Activated CD4-positive, alpha-beta memory T cell treated with anti-CD3 and anti-CD28 coated beads, Interleukin-2, amount 10 ng/mL, durations not matched to agents 7 days and 5 days (primary cell): ENCODE data around the gene PILRB. TPM values are rescaled to one million over a fixed set of nuclear protein-coding genes. Genes with fewer than 3 reads are reported as not detected.
"Not testable (repeated sequence)": the region's sequence is repeated elsewhere in the genome, so short reads cannot be mapped to it uniquely, and the experiment has no call there.

Source experiments
- CTCF ChIA-PET: fragments of 350-600 bp; sonication (Branson Sonifier 250); formaldehyde crosslinking; loops from one replicate; lab custom pipeline; 2021; ENCODE audit warnings: antibody characterized with exemption, inconsistent platforms; lab: Charles Lee
- POLR2A ChIA-PET: fragments of 350-600 bp; sonication (Branson Sonifier 250); formaldehyde crosslinking; loops from one replicate; lab custom pipeline; 2021; ENCODE audit warnings: antibody characterized with exemption; lab: Charles Lee
- DNase-seq: peaks from one replicate; pipeline ENCODE4 v3.0.0-alpha.2; 2020
- H3K27ac Mint-ChIP-seq: one replicate; pipeline ENCODE4 v1.8.0; 2021; ENCODE audit warnings: mild to moderate bottlenecking, mixed read lengths
- H3K27me3 Mint-ChIP-seq: one replicate; pipeline ENCODE4 v1.8.0; 2021; ENCODE audit warnings: mixed read lengths
- H3K36me3 Mint-ChIP-seq: one replicate; pipeline ENCODE4 v1.8.0; 2021; ENCODE audit warnings: low read depth, mixed read lengths
- H3K4me1 Mint-ChIP-seq: one replicate; pipeline ENCODE4 v1.8.0; 2021; ENCODE audit warnings: mixed read lengths
- H3K4me3 Mint-ChIP-seq: one replicate; pipeline ENCODE4 v1.8.0; 2021; ENCODE audit warnings: mild to moderate bottlenecking, mixed read lengths
- H3K9me3 Mint-ChIP-seq: one replicate; pipeline ENCODE4 v1.8.0; 2021; ENCODE audit warnings: mixed read lengths
- total RNA-seq, 2 experiments: library from RNA; stranded (reverse); gene quantifications; one replicate each; pipeline ENCODE4 v1.2.3, GENCODE V29; 2021

PILRB gene
- total RNA-seq, 2 experiments from 2014 or later, result 39.8 to 40.6 TPM

DNA sequence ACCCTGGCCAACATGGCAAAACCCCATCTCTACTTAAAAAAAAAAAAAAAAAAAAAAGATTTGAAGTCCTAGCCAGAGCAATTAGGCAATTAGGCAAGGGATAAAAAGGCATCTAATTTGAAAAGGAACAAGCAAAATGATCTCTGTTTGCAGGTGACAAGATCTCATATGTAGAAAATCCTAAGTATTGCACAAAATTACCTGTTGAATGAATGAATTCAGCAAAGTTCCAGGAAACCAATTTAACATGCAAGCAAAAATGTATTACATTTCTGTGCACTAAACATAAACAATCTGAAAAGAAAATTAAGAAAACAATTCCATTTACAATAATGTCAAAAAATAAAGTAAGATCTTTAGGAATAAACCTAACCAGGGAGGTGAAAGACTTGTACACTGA is 5.2 kb downstream of the PILRB start:
- CTCF ChIA-PET, result no interaction called here
- Mint-ChIP-seq H3K36me3 (peaks cover 66% of the 10 kb centered on the region), H3K27ac (no peak overlapping the region), H3K9me3 (no peaks in the 10 kb centered on the region), H3K4me1 (peaks cover 28% of the 10 kb centered on the region), H3K4me3 (no peak overlapping the region), H3K27me3 (no peaks in the 10 kb centered on the region)
- no peak for DNase-seq
- POLR2A ChIA-PET, result interaction anchor here (1.3 kb wide), 1 partner anchor 65 kb away, joined by 3 read pairs; the partner anchor contains the start of gene ZCWPW1

DNA sequence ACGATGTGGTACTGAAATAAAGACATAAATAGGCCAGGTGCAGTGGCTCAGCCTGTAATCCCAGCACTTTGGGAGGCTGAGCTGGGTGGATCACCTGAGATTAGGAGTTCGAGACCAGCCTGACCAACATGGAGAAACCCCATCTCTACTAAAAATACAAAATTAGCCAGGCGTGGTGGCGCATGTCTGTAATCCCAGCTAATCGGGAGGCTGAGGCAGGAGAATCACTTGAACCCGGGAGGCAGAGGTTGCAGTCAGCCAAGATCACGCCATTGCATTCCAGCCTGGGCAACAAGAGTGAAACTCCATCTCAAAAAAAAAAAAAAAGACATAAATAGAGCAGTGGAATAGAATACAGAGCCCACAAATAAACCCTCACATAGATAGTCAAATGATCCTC is 5.9 kb downstream of the PILRB start:
- DNase-seq, H3K4me3 Mint-ChIP-seq, H3K9me3 Mint-ChIP-seq, POLR2A ChIA-PET, H3K27me3 Mint-ChIP-seq, H3K27ac Mint-ChIP-seq, CTCF ChIA-PET: not testable (repeated sequence)
- Mint-ChIP-seq H3K4me1 (peaks cover 28% of the 10 kb centered on the region), H3K36me3 (peaks cover 63% of the 10 kb centered on the region)

DNA sequence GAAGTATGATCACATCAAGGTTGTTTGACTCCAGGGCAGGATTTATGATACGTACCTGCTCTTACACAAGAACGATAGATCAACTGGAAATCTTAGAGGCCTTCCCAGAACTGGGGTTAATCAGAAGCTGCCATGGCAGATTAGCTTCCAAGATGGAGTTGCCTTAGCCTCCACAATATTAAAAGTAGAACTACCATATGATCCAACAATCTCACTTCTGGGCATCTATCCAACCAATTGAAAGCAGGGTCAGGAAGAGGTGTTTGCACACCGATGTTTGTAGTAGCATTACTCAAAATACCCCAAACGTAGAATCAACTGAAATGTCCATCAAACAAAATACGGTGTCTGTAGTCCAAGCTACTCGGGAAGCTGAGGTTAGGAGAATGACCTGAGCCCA is 6.6 kb downstream of the PILRB start:
- Mint-ChIP-seq H3K27me3 (no peaks in the 10 kb centered on the region), H3K27ac (peak overlapping the region; percentile 18), H3K9me3 (no peaks in the 10 kb centered on the region), H3K36me3 (peaks cover 56% of the 10 kb centered on the region), H3K4me3 (no peak overlapping the region), H3K4me1 (peaks cover 30% of the 10 kb centered on the region)
- ChIA-PET POLR2A (interaction anchor here (0.8 to 1.4 kb wide), 4 partner anchors 11 to 187 kb away, joined by 3 read pairs; partner anchors contain the start of genes GPC2 and STAG3), CTCF (interaction anchor here (1.5 to 2.3 kb wide), 2 partner anchors 43 to 232 kb away, joined by 4 to 14 read pairs; no protein-coding TSS in a partner anchor)
- no peak for DNase-seq

DNA sequence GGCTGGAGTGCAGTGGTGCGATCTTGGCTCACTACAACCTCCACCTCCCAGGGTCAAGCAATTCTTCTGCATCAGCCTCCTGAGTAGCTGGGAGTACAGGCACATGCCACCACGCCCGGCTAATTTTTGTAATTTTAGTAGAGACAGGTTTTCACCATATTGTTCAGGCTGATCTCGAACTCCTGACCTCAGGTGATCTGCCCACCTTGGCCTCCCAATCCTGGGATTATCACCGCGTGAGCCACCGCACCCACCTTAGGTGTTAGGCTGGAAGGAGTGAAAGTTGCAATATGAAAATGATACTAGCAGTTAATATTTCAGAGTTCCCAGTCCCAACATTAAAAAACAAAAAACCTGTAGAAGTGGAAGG is 8.1 kb downstream of the PILRB start:
- not testable (repeated sequence) for H3K9me3 Mint-ChIP-seq, DNase-seq, H3K4me3 Mint-ChIP-seq, H3K27me3 Mint-ChIP-seq
- peaks cover 44% of the 10 kb centered on the region for H3K36me3 Mint-ChIP-seq
- ChIA-PET POLR2A (interaction anchor here (1.0 to 1.4 kb wide), 3 partner anchors 10 to 20 kb away, joined by 3 read pairs; no protein-coding TSS in a partner anchor), CTCF (interaction anchor here (0.7 to 2.3 kb wide), 5 partner anchors 42 to 148 kb away, joined by 3 to 14 read pairs (median 4); no protein-coding TSS in a partner anchor)
- peak overlapping the region; percentile 50 for H3K27ac Mint-ChIP-seq
- peaks cover 30% of the 10 kb centered on the region for H3K4me1 Mint-ChIP-seq

DNA sequence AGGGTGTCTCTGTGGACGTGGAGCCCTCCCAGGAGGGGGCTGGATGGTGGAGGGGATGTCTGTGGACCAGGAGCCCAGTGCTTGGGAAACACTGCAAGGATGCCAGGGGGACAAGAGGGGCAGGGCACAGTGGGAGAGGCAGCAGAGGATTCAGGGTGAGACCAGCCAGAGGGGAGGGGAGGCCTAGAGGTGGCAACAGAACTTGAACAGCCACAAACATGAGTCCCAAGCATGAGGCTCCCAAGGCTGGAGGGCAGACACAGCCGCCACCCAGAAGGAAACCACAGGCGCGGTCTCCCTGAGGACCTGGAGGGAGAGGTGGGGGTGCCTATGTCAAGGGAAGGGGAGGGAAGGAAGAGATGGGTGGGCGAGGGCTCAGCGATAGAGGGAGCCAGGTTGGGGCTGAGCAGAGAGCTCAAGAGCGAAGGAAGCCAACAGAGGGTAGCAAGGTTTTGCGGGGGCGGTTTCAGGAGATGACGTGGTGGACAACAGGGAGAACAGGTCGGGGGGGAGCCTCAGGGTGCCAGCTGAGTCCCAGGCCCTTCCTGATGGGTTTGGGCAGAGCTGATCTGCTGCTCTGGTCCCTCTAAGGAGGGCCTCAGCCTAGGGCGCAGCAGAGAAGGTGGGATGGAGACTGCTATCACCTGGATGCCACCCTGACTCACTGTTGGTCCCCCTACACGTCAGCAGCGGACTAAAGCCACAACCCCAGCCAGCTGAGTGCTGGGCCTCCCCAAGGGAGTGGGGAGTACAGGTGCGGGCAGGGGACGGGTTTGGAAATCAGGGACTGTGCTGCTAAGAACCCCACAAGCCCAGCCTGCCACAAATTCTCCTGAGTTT is 8.7 kb downstream of the PILRB start:
- Mint-ChIP-seq H3K36me3 (peaks cover 41% of the 10 kb centered on the region), H3K27ac (peak overlapping the region; percentile 50), H3K27me3 (no peaks in the 10 kb centered on the region), H3K4me1 (peaks cover 32% of the 10 kb centered on the region), H3K9me3 (no peaks in the 10 kb centered on the region), H3K4me3 (no peak overlapping the region)
- ChIA-PET POLR2A (no interaction called here), CTCF (interaction anchor here (0.7 to 2.3 kb wide), 4 partner anchors 22 to 148 kb away, joined by 3 to 14 read pairs (median 4); no protein-coding TSS in a partner anchor)
- no peak for DNase-seq

DNA sequence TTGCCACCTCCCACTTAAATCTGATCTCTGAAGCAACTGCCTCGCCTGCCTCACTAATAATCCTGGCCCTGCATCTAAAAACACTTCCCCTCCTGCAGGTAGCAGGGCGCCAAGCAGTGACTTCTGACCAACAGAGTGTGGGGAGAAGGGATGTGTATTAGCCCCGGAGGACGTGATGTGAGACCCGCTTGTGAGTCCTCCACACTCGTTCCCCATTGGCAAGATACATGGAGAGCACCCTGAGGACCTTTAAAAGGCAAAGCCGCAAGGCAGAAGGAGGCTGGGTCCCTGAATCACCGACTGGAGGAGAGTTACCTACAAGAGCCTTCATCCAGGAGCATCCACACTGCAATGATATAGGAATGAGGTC is 9.3 kb downstream of the PILRB start:
- no peaks in the 10 kb centered on the region for H3K27me3 Mint-ChIP-seq
- H3K4me3 Mint-ChIP-seq, result no peak overlapping the region
- peaks cover 35% of the 10 kb centered on the region for H3K36me3 Mint-ChIP-seq
- DNase-seq, result no peak
- no peaks in the 10 kb centered on the region for H3K9me3 Mint-ChIP-seq
- ChIA-PET CTCF (interaction anchor here (0.8 kb wide), 1 partner anchor 22 kb away, joined by 4 read pairs; no protein-coding TSS in a partner anchor), POLR2A (no interaction called here)
- no peak overlapping the region for H3K27ac Mint-ChIP-seq
- peaks cover 37% of the 10 kb centered on the region for H3K4me1 Mint-ChIP-seq

DNA sequence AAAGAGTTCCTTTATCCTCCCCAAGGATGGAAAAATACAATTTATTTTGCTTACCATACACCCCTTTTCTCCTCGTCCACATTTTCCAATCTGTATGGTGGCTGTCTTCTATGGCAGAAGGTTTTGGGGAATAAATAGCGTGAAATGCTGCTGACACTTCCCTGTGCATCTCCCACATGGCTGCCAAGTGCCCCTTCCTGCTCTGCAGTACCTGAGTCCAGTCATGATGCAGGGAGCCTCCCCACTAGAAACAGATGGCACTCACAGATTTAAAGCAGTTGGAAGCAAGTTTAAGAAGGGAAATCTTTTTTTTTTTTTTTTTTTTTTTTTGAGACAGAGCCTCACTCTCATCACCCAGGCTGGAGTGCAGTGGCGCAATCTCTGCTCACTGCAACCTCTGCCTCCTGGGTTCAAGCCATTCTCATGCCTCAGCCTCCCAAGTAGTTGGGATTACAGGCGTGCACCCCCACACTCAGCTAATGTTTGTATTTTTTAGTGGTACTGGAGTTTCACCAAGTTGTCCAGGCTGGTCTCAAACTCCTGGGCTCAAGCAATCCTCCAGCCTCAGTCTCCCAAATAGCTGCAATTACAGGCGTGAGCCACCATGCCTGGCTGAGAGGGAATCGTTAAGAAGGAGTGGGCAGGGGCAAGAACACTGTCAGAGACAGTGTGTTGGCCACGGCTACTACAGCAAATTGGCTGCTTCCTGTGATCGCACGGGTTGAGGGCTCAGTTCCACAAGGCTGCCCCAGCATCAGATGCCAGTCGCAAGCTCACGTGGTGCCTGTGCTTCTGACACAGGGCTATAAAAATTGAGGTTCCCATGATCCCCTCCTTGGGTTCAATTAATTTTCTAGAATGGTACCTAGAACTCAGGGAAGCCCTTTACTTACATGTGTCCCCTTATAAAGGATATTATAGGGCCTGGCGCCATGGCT is 10.0 kb downstream of the PILRB start:
- H3K4me3 Mint-ChIP-seq, result no peak overlapping the region
- H3K36me3 Mint-ChIP-seq, result peaks cover 30% of the 10 kb centered on the region
- DNase-seq, result no peak
- H3K4me1 Mint-ChIP-seq, result peaks cover 40% of the 10 kb centered on the region
- no peak overlapping the region for H3K27ac Mint-ChIP-seq
- no peaks in the 10 kb centered on the region for H3K27me3 Mint-ChIP-seq
- ChIA-PET POLR2A (no interaction called here), CTCF (interaction anchor here (0.6 to 0.7 kb wide), 2 partner anchors 12 to 13 kb away, joined by 3 to 4 read pairs; no protein-coding TSS in a partner anchor)
- H3K9me3 Mint-ChIP-seq, result no peaks in the 10 kb centered on the region

DNA sequence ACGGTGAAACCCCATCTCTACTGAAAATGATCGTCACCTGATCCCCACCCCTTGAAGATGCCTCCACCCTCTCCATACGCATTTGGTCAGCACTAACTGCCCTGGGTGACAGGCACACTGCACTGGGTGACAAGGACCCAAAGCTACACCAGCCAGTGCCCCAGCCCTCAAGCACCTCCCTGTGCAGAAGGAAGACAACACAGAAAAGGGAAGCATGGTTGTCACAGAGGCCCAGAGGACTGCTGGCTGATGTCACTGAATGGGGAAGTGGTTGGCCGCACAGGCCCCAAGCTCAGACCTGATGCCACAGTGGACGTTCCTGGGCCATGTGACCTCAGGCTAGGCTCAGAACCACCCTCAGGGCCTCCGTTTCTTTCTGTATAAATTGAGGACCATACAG is 11.2 kb downstream of the PILRB start:
- Mint-ChIP-seq H3K9me3 (no peaks in the 10 kb centered on the region), H3K27ac (no peak overlapping the region), H3K4me3 (no peak overlapping the region), H3K36me3 (peaks cover 19% of the 10 kb centered on the region), H3K27me3 (no peaks in the 10 kb centered on the region), H3K4me1 (peaks cover 38% of the 10 kb centered on the region)
- ChIA-PET CTCF (no interaction called here), POLR2A (interaction anchor here (1.1 kb wide), 1 partner anchor 32 kb away, joined by 3 read pairs; no protein-coding TSS in a partner anchor)
- DNase-seq, result no peak

DNA sequence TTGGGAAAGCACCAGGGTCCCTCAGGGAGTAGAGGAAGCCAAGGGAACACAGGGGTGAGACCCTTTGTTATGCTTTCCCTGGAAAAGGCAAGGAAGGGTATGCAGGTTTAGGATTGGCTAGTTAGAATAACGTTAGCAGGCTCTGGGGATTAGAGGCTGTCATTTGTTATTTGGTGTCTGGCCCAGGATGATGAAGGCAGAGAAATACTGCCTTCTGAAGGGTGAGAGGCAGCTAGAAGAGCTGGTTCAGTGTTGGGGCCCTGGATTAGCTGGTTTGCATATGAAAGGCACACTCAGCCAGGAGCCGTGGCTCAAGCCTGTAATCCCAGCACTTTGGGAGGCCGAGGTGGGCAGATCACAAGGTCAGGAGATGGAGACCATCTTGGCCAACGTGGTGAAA is 12.4 kb downstream of the PILRB start:
- no peak overlapping the region for H3K4me3 Mint-ChIP-seq
- H3K4me1 Mint-ChIP-seq, result peaks cover 38% of the 10 kb centered on the region
- no peaks in the 10 kb centered on the region for H3K9me3 Mint-ChIP-seq
- ChIA-PET POLR2A (no interaction called here), CTCF (no interaction called here)
- H3K27me3 Mint-ChIP-seq, result no peaks in the 10 kb centered on the region
- peaks cover 11% of the 10 kb centered on the region for H3K36me3 Mint-ChIP-seq
- no peak for DNase-seq
- H3K27ac Mint-ChIP-seq, result no peak overlapping the region

DNA sequence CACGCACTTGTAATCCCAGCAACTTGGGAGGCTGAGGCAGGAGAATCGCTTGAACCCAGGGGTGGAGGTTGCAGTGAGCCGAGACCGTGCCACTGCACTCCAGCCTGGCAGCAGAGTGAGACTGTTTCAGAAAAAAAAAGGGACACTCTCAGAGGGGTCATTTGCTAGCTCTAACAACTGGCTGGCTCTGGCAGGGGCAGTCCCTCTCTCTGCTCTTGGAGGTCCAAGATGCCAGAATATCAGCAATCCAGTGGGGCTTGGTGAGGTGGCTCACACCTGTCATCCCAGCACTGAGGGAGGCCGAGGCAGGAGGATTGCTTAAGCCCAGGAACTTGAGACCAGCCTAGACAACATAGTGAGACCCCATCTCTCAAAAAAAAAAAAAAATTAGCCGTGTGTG is 12.8 kb downstream of the PILRB start:
- ChIA-PET CTCF (no interaction called here), POLR2A (no interaction called here)
- Mint-ChIP-seq H3K4me1 (peaks cover 34% of the 10 kb centered on the region), H3K27ac (no peak overlapping the region), H3K9me3 (no peaks in the 10 kb centered on the region), H3K36me3 (peaks cover 8% of the 10 kb centered on the region), H3K27me3 (no peaks in the 10 kb centered on the region), H3K4me3 (no peak overlapping the region)
- no peak for DNase-seq

DNA sequence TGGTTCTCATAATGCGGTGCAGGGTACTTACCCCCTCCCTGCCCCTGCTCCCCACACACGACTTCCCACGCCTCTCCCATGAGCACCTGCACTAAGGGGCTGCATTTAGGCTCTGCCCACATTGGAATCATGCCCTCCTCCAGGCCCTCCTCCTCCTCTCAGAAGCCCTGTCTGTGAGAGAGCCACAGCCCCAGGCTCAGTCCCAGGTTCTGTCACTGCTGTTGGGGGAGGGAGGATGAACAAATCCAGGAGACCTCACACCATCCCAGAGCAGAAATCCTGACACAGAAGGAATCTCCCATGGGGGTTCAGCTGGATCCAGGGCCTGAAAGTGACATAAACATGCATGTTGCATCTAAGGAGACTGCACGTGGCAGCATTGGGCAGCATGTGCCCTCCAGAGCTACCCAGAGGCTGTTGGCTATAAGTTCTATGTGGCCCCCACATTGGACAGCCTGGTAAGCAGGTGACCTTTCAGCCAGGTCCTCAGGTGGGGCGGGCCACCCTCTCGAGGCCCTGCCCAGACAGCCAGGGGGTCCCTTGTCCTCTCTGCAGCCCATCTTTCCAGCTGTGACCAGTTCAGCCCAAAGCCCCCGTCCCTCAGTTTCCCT is 13.7 kb downstream of the PILRB start:
- CTCF ChIA-PET, result no interaction called here
- POLR2A ChIA-PET, result interaction anchor here (0.9 kb wide), 1 partner anchor 58 kb away, joined by 3 read pairs; the partner anchor contains the start of gene MEPCE
- H3K9me3 Mint-ChIP-seq, result no peaks in the 10 kb centered on the region
- H3K27me3 Mint-ChIP-seq, result no peaks in the 10 kb centered on the region
- H3K4me3 Mint-ChIP-seq, result no peak overlapping the region
- H3K36me3 Mint-ChIP-seq, result peaks cover 5% of the 10 kb centered on the region
- no peak for DNase-seq
- H3K27ac Mint-ChIP-seq, result no peak overlapping the region
- peaks cover 25% of the 10 kb centered on the region for H3K4me1 Mint-ChIP-seq

DNA sequence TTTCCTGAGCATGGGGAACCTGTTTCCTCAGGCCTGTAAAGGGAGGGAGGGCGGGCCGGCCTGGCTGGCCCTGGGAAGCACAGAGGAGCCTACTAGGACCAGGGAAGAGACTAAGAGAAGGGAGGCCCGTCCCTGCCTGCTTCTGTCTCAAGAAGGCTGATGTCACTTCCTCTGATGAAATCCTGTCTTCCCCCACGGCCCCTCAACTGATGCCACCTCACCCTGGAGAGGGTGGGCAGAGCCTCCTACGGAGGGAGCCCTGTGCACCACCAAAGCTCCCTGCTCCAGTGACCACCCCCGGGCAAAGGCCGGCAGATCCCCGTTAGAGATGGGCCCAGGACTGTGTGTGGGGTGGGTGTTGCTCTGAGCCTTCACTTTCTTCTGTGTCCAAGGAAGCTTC is 14.3 kb downstream of the PILRB start:
- H3K9me3 Mint-ChIP-seq, result no peaks in the 10 kb centered on the region
- peaks cover 3% of the 10 kb centered on the region for H3K36me3 Mint-ChIP-seq
- CTCF ChIA-PET, result no interaction called here
- no peak overlapping the region for H3K4me3 Mint-ChIP-seq
- peaks cover 22% of the 10 kb centered on the region for H3K4me1 Mint-ChIP-seq
- no peaks in the 10 kb centered on the region for H3K27me3 Mint-ChIP-seq
- DNase-seq, result no peak
- peak overlapping the region; percentile 56 for H3K27ac Mint-ChIP-seq
- POLR2A ChIA-PET, result interaction anchor here (0.9 kb wide), 1 partner anchor 58 kb away, joined by 3 read pairs; the partner anchor contains the start of gene MEPCE
